IPS-11a (cell line): ENCODE measurements around the gene MAP1B.

Experiments
- H3K4me3 ChIP-seq: one replicate; pipeline ENCODE4 v1.5.1; 2013; ENCODE audit warnings: low read depth, low read length, control low read depth

The MAP1B gene

DNA sequence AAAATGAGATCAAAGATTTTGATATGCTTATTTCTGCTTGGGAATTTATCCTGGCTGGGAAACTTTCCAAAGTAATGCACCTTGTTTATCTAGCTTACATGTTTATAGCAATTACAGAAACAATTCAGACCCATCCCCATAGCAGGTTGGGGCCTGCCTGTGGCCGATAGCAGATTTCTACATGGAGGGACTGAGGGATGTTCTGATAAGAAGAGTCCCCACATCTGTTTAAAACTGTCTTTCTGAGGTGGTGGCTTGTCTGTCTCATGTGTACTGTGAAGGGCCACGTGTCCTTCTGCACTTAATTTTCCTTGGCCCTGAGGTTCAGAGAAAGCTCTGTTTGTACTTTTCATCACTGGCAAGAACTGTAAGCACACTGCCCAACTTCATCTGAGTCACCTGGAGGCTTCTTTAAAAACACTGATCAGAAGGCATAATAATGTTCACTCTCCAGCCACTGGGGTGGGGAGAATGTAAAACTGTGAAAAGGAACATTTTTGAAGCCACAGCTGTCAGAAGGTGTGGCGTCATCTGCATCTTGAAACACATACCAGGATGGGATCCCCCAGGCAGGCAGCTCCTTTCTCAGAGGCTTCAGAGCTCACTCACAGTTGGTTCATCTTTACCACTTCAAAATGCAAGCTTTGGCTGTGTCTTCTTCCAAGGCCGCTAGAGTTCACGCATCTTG is 80.3 kb downstream of the MAP1B start:
- no peak overlapping the region for H3K4me3 ChIP-seq

DNA sequence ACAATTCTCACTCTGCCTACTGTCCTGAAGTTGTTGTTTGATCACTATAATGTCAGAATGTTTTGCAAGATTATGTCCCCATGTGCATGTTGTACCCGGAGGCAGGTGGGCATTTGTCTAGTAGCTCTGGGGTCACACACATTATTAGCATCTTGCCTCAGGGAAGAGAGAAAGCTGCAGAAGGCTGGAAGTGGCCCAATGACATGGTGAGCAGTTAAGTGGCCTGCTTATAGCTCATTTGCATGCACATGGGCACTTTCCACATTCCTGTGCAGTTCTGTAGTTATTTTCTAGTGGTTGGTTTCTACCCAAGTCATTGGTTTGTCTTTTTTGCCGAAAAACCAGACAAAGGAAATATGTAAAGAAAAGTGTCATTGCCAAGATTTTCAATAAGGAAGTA is 80.9 kb downstream of the MAP1B start:
- no peak overlapping the region for H3K4me3 ChIP-seq

DNA sequence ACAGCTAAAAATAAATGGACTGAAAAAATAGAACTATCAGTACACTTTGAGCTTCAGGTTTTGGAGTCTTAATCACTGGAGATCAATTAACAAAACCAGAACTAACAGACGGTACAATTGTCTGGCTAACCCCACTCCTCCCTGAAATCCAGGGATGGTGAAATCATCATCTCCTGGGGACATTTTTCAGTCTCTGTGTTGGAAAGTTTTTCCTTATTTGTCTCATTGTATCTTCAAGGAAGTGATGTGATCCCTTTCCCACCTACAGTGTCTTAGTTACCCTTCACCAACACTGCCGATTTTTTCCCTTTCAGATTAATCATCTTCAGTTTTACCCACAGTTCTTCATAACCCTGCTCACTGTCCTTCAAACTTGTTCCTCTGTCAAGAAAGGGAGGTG is 81.9 kb downstream of the MAP1B start:
- H3K4me3 ChIP-seq = no peak overlapping the region

- H3K4me3 ChIP-seq = no peak overlapping the region
Measured at GRCh38 chr5:72191404-72191803, 84.1 kb downstream of the MAP1B start.

DNA sequence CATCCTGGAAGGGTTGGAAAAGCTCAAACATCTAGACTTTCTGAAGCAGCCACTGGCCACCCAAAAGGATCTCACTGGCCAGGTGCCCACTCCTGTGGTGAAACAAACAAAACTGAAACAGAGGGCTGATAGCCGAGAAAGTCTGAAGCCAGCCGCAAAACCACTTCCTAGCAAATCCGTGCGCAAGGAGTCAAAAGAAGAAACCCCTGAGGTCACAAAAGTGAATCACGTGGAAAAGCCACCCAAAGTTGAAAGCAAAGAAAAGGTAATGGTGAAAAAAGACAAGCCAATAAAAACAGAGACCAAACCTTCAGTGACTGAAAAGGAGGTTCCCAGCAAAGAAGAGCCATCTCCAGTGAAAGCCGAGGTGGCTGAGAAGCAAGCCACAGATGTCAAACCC is 87.6 kb downstream of the MAP1B start:
- no peak overlapping the region for H3K4me3 ChIP-seq

GRCh38 chr5:72195581-72195980 is 88.3 kb downstream of the MAP1B start:
- no peak overlapping the region for H3K4me3 ChIP-seq

GRCh38 chr5:72197393-72197792 is 90.1 kb downstream of the MAP1B start:
- H3K4me3 ChIP-seq = no peak overlapping the region

DNA sequence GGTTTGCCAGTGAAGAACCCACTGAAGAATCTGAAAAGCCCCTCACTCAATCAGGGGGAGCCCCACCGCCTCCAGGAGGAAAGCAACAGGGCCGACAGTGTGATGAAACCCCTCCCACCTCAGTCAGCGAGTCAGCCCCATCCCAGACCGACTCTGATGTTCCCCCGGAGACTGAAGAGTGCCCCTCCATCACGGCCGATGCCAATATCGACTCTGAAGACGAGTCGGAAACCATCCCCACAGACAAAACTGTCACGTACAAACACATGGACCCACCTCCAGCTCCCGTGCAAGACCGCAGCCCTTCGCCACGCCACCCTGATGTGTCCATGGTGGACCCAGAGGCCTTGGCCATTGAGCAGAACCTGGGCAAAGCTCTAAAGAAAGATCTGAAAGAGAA is 92.4 kb downstream of the MAP1B start:
- H3K4me3 ChIP-seq = no peak overlapping the region

- H3K4me3 ChIP-seq = no peak overlapping the region
Measured at GRCh38 chr5:72202331-72202825, 95.1 kb downstream of the MAP1B start.

- H3K4me3 ChIP-seq = no peak overlapping the region
Measured at GRCh38 chr5:72203251-72203845, 96.1 kb downstream of the MAP1B start.

DNA sequence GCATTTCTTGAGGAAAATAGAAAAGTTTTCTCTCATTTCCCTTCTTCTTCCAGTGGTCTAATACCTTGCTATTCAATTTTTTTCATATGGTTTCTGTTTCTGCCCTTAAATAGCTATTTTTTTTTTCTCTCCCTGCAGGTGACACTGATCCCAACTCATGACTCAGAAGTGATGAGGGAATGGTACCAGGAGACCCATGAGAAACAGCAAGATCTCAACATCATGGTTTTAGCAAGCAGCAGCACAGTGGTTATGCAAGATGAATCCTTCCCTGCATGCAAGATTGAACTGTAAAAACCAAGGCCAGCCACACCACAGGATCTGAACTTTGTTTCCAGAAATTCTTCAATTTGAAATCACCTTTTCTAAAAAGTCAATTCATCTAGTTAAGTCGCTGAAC is 97.7 kb downstream of the MAP1B start:
- H3K4me3 ChIP-seq = no peak overlapping the region

DNA sequence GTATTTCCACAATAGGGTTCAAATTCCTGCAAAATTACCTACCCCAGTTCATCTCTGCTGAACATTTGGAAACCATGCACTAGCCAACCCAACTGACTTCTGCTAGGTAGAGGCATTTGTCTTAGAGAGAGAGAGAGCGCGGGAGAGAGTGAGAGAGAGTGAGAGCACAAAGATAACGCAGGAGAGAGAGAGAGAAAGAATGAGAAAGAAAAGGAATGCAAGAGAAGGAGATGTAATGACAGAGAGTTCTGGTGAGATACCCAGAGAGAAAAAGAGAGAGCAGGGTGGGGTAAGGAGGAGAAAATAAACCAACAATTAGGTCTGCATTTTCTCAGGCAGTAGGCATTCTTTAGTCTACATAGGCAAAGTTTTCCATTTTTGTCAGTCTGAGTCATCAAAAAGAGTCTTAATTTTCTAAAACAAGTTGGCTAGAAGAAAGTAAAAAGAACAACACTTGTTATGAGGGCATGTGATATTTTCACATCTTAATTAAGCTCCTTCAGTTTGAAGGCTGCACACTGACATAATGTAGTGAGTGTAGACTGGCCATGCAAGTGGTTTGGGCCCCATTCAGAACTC is 98.2 kb downstream of the MAP1B start:
- H3K4me3 ChIP-seq = no peak overlapping the region

DNA sequence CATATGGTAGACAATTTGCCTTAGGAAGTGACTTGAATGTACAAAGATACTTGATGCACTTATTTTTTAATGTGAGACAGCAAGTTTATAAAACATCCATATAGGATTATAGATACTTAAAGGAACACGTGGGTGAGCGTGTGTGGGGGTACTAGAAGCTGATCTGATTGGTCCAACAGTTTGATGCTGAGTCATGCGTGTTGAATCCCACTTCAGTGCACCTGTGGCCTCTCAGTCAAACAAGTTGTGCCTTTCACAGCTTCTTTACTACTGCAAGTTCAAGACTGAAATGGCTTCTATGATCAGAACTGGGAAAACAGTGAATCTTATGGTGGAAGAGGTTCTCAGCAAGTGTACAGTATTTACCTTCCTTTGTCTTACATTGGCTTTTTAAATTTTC is 98.9 kb downstream of the MAP1B start:
- no peak overlapping the region for H3K4me3 ChIP-seq

GRCh38 chr5:72206994-72207393 is 99.7 kb downstream of the MAP1B start:
- no peak overlapping the region for H3K4me3 ChIP-seq

DNA sequence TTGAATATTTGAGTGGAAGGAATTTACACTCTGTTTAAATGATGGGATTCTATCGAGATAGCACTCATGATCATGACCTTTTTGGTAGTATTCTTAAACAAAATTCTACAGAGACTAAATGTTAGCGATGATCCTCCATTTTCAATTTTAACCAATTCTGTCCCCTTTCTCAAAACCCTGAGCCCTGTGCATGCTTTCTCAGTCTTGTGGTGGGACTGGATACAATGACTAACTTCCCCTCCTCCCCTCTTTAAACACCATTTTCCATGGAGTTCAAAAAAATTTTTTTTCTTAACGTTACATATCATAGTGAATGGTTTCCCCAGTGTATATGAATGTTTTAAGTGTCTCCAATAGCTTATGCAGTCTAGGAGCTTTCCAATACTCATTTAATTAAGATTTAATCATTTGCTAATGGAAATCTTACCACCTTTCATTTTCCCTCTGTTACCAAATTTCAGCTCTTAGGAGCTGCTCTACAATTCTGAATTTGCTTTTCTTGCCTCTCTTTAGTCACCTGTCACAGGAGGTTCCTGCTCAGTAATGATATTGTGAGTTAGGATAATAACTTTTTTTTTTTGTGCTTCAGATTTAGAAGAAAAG is 101.2 kb downstream of the MAP1B start:
- H3K4me3 ChIP-seq = no peak overlapping the region

GRCh38 chr5:72209147-72210115 is 102.2 kb downstream of the MAP1B start:
- no peak overlapping the region for H3K4me3 ChIP-seq

GRCh38 chr5:72210888-72211678 is 103.8 kb downstream of the MAP1B start:
- no peak overlapping the region for H3K4me3 ChIP-seq

GRCh38 chr5:72212171-72212570 is 104.9 kb downstream of the MAP1B start:
- H3K4me3 ChIP-seq = no peak overlapping the region

- no peak overlapping the region for H3K4me3 ChIP-seq
Measured at GRCh38 chr5:72213482-72213881, 106.2 kb downstream of the MAP1B start.

DNA sequence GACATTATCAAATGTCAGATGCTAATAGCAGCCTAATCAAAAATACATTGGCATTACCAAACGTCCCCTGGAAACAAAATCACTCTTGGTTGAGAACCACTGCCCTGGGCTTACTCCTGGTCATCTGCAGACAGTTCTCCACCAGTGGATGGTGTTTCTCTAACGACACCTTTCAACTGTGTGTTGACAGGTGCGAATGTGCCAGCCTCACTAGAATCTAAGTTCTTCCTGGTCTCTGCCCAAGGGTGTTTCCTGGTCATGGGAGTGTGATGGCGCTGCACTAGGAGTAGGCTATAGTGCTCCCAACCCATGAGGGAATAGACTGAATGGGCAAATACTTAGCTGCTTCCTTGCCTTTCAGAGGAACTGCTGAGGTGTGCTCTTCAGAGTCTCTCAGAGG is 106.9 kb downstream of the MAP1B start:
- H3K4me3 ChIP-seq = no peak overlapping the region
